GM12878 (cell line): ENCODE measurements around the gene NGFR. TPM values are rescaled to one million over a fixed set of nuclear protein-coding genes. Genes with fewer than 3 reads are reported as not detected.

Experiments
- ASH2L ChIP-seq: fragments of 300-600, 200-600 bp; sonication (generic); IDR thresholded peaks from 2 replicates; pipeline ENCODE4 v1.6.1; 2017; ENCODE audit warnings: low read depth, mild to moderate bottlenecking, borderline replicate concordance
- ATF7 ChIP-seq: fragments of 450-650 bp; IDR thresholded peaks from 2 replicates; pipeline ENCODE4 v1.6.1; 2016; ENCODE audit warnings: low read depth, mild to moderate bottlenecking
- CREB1 ChIP-seq: IDR thresholded peaks from 2 replicates; pipeline ENCODE4 v1.6.1; 2012; ENCODE audit warnings: low read depth, mild to moderate bottlenecking, inconsistent platforms
- EGR1 ChIP-seq, 2 experiments: IDR thresholded peaks; 1 replicate in 1 of 2; 2 replicates in 1 of 2; pipeline ENCODE4 v1.6.1; 2011 to 2012; ENCODE audit warnings: low read depth in 2 of 2, low read length in 2 of 2, borderline replicate concordance in 1 of 2, mild to moderate bottlenecking in 1 of 2, moderate library complexity in 1 of 2
- HDAC2 ChIP-seq: fragments of 200-600 bp; sonication (generic); IDR thresholded peaks from 2 replicates; pipeline ENCODE4 v1.6.1; 2017
- HDGF ChIP-seq: fragments of 450-650 bp; IDR thresholded peaks from 2 replicates; pipeline ENCODE4 v1.6.1; 2016; ENCODE audit warnings: antibody characterized with exemption
- MTA3 ChIP-seq: IDR thresholded peaks from 2 replicates; pipeline ENCODE4 v1.6.1; 2012; ENCODE audit warnings: low read length, inconsistent platforms, borderline replicate concordance
- NBN ChIP-seq: fragments of 450-650 bp; IDR thresholded peaks from 2 replicates; pipeline ENCODE4 v1.6.1; 2016
- PAX8 ChIP-seq: fragments of 450-650 bp; IDR thresholded peaks from 2 replicates; pipeline ENCODE4 v1.6.1; 2017; ENCODE audit warnings: mild to moderate bottlenecking, moderate library complexity
- POLR2A ChIP-seq: IDR thresholded peaks from 2 replicates; pipeline ENCODE4 v1.6.1; 2011; ENCODE audit warnings: low read depth, mild to moderate bottlenecking, low read length
- SMC3 ChIP-seq: IDR thresholded peaks from 2 replicates; pipeline ENCODE4 v1.6.1; 2011; ENCODE audit warnings: low read length, improper control_type of control experiment, borderline replicate concordance
- YY1 ChIP-seq: IDR thresholded peaks from 2 replicates; pipeline ENCODE4 v1.6.1; 2011; ENCODE audit warnings: low read depth, mild to moderate bottlenecking, low read length
- ZNF24 ChIP-seq: fragments of 450-650 bp; IDR thresholded peaks from 2 replicates; pipeline ENCODE4 v1.6.1; 2017; ENCODE audit warnings: antibody characterized with exemption, mild to moderate bottlenecking
- polyA plus RNA-seq, 11 experiments: library from polyadenylated mRNA; depleted of rRNA in 4 of 11; unstranded in 6 of 11; stranded (reverse) in 5 of 11; fragments of >200 nt; fragmentation: Nextera tagmentation in 4 of 11; fragmentation: Illumina TruSeq in 1 of 11; extraction: Ambion mirVana in 4 of 11; extraction: Trizol in 1 of 11; gene quantifications; 1 replicate in 1 of 11; 2 replicates in 10 of 11; pipeline versions ENCODE4 v1.2.1 to v1.2.3, GENCODE V29; 2011 to 2016; ENCODE audit warnings: inconsistent platforms in 2 of 11, missing spikeins in 2 of 11, low read depth in 1 of 11
- total RNA-seq, 4 experiments: library from RNA; depleted of rRNA in 3 of 4; stranded (reverse); fragments of >200 nt in 3 of 4; fragmentation: Illumina TruSeq in 1 of 4; extraction: Trizol in 1 of 4; gene quantifications; 2 replicates each; pipeline versions ENCODE4 v1.2.1 to v1.2.3, GENCODE V29; 2013 to 2021
- TF ChIP-seq, protein P1 (sequence below), 3 experiments: IDR thresholded peaks in 2 of 3; conservative IDR thresholded peaks in 1 of 3; 2 replicates each; pipeline ENCODE4 v1.5.1; 2011; ENCODE audit warnings: low read depth in 3 of 3, low read length in 3 of 3, mild to moderate bottlenecking in 3 of 3, control low read depth in 2 of 3, moderate library complexity in 2 of 3, inconsistent platforms in 1 of 3, mixed read lengths in 1 of 3; ENCODE audit not compliant: control insufficient read depth in 2 of 3, insufficient read depth in 1 of 3; ENCODE audit errors: extremely low read depth in 1 of 3
- TF ChIP-seq, protein P2 (sequence below): fragments of 450-650 bp; IDR thresholded peaks from 2 replicates; pipeline ENCODE4 v1.6.1; 2014; ENCODE audit warnings: mild to moderate bottlenecking
- TF ChIP-seq, protein P3 (sequence below): IDR thresholded peaks from 2 replicates; pipeline ENCODE4 v1.6.1; 2011; ENCODE audit warnings: mild to moderate bottlenecking, low read depth, low read length, moderate library complexity; ENCODE audit not compliant: insufficient replicate concordance

Gene NGFR
- total and polyA plus RNA-seq, 10 of the 15 experiments (the other 5 are each of a cell fraction or from before 2014, with no cell fraction given) = 0.05 to 0.28 (median 0.08) TPM; not detected in 1

DNA sequence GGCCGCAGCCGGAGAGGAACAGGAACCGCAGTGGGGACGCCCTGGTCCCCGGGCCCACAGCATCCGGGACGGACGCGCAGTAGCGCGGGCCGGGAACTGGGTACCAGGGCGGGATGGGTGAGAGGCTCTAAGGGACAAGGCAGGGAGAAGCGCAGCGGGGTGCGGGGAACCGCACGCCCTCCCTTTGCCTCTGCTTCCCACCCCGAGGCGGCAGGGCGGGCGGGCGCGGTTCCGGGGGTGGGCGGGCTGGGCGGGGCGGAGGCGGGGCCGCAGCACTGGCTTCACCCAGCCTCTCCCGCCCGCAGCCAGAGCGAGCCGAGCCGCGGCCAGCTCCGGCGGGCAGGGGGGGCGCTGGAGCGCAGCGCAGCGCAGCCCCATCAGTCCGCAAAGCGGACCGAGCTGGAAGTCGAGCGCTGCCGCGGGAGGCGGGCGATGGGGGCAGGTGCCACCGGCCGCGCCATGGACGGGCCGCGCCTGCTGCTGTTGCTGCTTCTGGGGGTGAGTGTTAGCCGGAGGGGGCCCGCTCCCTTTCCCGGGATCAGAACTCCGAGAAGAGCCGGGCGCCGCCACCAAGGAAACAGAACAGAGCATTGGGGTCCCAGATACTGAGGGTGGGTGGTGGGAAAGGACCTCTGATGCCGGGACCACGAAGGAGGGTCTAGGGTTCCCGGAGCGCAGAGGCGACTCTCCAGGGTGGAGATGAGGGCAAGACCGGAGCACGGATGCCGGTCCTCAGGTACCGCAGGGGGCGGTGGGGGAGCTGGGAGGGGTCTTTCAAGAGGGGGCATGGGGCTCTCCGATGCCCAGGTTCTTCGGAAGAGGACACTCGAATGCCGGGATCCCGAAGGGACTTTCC is at the start of gene NGFR (continued):
- no peak for TF ChIP-seq CREB1
- no peak for TF ChIP-seq PAX8
- TF ChIP-seq, protein P1, sequence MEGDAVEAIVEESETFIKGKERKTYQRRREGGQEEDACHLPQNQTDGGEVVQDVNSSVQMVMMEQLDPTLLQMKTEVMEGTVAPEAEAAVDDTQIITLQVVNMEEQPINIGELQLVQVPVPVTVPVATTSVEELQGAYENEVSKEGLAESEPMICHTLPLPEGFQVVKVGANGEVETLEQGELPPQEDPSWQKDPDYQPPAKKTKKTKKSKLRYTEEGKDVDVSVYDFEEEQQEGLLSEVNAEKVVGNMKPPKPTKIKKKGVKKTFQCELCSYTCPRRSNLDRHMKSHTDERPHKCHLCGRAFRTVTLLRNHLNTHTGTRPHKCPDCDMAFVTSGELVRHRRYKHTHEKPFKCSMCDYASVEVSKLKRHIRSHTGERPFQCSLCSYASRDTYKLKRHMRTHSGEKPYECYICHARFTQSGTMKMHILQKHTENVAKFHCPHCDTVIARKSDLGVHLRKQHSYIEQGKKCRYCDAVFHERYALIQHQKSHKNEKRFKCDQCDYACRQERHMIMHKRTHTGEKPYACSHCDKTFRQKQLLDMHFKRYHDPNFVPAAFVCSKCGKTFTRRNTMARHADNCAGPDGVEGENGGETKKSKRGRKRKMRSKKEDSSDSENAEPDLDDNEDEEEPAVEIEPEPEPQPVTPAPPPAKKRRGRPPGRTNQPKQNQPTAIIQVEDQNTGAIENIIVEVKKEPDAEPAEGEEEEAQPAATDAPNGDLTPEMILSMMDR (IDR thresholded peaks at IDR 0.05 in 2 of 3, conservative IDR thresholded peaks at IDR 0.05 in 1 of 3; ENCODE audit: control insufficient read depth in 2 of 3, extremely low read depth in 1 of 3, insufficient read depth in 1 of 3, low read depth in 3 of 3, low read length in 3 of 3) = peak in 1 of 3 experiments; percentile 29; a peak in 1 of 6 replicates
- no peak for TF ChIP-seq YY1
- no peak for TF ChIP-seq MTA3
- no peak for TF ChIP-seq HDGF
- TF ChIP-seq EGR1 (IDR thresholded peaks at IDR 0.05; ENCODE audit: borderline replicate concordance in 1 of 2, low read depth in 2 of 2, low read length in 2 of 2) = peak in 1 of 2 experiments; percentile 1; a peak in 1 of 3 replicates
- no peak for TF ChIP-seq ATF7
- TF ChIP-seq, protein P2, sequence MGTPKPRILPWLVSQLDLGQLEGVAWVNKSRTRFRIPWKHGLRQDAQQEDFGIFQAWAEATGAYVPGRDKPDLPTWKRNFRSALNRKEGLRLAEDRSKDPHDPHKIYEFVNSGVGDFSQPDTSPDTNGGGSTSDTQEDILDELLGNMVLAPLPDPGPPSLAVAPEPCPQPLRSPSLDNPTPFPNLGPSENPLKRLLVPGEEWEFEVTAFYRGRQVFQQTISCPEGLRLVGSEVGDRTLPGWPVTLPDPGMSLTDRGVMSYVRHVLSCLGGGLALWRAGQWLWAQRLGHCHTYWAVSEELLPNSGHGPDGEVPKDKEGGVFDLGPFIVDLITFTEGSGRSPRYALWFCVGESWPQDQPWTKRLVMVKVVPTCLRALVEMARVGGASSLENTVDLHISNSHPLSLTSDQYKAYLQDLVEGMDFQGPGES = no peak
- no peak for TF ChIP-seq NBN
- TF ChIP-seq ASH2L = no peak
- TF ChIP-seq ZNF24 = no peak
- TF ChIP-seq POLR2A = peak; percentile 67
- TF ChIP-seq, protein P3, sequence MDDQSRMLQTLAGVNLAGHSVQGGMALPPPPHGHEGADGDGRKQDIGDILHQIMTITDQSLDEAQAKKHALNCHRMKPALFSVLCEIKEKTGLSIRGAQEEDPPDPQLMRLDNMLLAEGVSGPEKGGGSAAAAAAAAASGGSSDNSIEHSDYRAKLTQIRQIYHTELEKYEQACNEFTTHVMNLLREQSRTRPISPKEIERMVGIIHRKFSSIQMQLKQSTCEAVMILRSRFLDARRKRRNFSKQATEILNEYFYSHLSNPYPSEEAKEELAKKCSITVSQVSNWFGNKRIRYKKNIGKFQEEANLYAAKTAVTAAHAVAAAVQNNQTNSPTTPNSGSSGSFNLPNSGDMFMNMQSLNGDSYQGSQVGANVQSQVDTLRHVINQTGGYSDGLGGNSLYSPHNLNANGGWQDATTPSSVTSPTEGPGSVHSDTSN = no peak
- TF ChIP-seq SMC3 = no peak
- no peak for TF ChIP-seq HDAC2
